H1 (cell line): Measurements from ENCODE around the gene SLC38A8. TPM values are rescaled to one million over a fixed set of nuclear protein-coding genes. Genes with fewer than 3 reads are reported as not detected.

Experiments
- CTCF ChIA-PET: fragments of 300-600 bp; sonication (Branson Sonifier 250); formaldehyde crosslinking; loops from one replicate; lab custom pipeline; 2021; ENCODE audit not compliant: partially characterized antibody; lab: Charles Lee
- POLR2A ChIA-PET: fragments of 300-600 bp; sonication (Branson Sonifier 250); formaldehyde crosslinking; loops from one replicate; lab custom pipeline; 2021; ENCODE audit warnings: inconsistent platforms; ENCODE audit not compliant: partially characterized antibody; lab: Charles Lee
- DNase-seq, 2 experiments: peaks; one replicate each; pipeline versions ENCODE4 v3.0.0 to v3.0.0-alpha.2; 2010 to 2022; ENCODE audit warnings: low spot score in 2 of 2, low read depth in 1 of 2, mixed read lengths in 1 of 2
- FAIRE-seq: peaks from 2 replicates; lab custom pipeline; 2011; peaks lifted over from hg19 to GRCh38; lab: Jason Lieb, UNC
- H2AFZ ChIP-seq: 2 replicates; pipeline ENCODE4 v1.8.1; 2012; ENCODE audit warnings: low read length, inconsistent platforms
- H2AK5ac ChIP-seq: 2 replicates; pipeline ENCODE4 v1.6.1; 2013; ENCODE audit warnings: low read depth, low read length
- H2BK120ac ChIP-seq: replicated peaks from 2 replicates; pipeline ENCODE3; 2013; ENCODE audit warnings: low read depth, low read length, inconsistent platforms
- H2BK12ac ChIP-seq: 2 replicates; pipeline ENCODE4 v1.6.1; 2013; ENCODE audit warnings: low read depth, low read length
- H2BK15ac ChIP-seq: 2 replicates; pipeline ENCODE4 v1.6.1; 2013; ENCODE audit warnings: low read length
- H2BK20ac ChIP-seq: 2 replicates; pipeline ENCODE4 v1.6.1; 2013; ENCODE audit warnings: low read length
- H2BK5ac ChIP-seq: 2 replicates; pipeline ENCODE4 v1.6.1; 2013; ENCODE audit warnings: low read depth, low read length
- H3K14ac ChIP-seq: 2 replicates; pipeline ENCODE4 v1.6.1; 2013; ENCODE audit warnings: inconsistent platforms; ENCODE audit not compliant: insufficient read length
- H3K18ac ChIP-seq: 2 replicates; pipeline ENCODE4 v1.6.1; 2013; ENCODE audit warnings: low read length; ENCODE audit errors: extremely low read depth
- H3K23ac ChIP-seq: 2 replicates; pipeline ENCODE4 v1.6.1; 2013; ENCODE audit warnings: inconsistent platforms; ENCODE audit not compliant: insufficient read length
- H3K23me2 ChIP-seq: 2 replicates; pipeline ENCODE4 v1.6.1; 2013; ENCODE audit warnings: low read depth, low read length
- H3K27ac ChIP-seq: 2 replicates; pipeline ENCODE4 v1.6.1; 2011; ENCODE audit warnings: low read depth, low read length, inconsistent platforms
- H3K27me3 ChIP-seq, 4 experiments: replicated peaks in 1 of 4; 1 replicate in 1 of 4; 2 replicates in 3 of 4; pipeline versions ENCODE4 v1.6.1 to v1.8.1; 2011 to 2013; ENCODE audit warnings: low read length in 3 of 4, mild to moderate bottlenecking in 3 of 4, inconsistent platforms in 2 of 4, mixed read lengths in 2 of 4, moderate library complexity in 1 of 4; ENCODE audit not compliant: control insufficient read depth in 3 of 4, insufficient read depth in 3 of 4; ENCODE audit errors: extremely low read depth in 1 of 4
- H3K36me3 ChIP-seq, 4 experiments: 2 replicates each; pipeline versions ENCODE4 v1.6.1 to v1.8.1; 2011 to 2013; ENCODE audit warnings: mild to moderate bottlenecking in 4 of 4, low read length in 3 of 4, moderate library complexity in 2 of 4, control low read depth in 1 of 4, inconsistent platforms in 1 of 4; ENCODE audit not compliant: insufficient read depth in 4 of 4, control insufficient read depth in 2 of 4
- H3K4ac ChIP-seq: replicated peaks from 2 replicates; pipeline ENCODE3; 2013; ENCODE audit warnings: low read length, low read depth, mixed read lengths, inconsistent platforms; ENCODE audit not compliant: insufficient read length
- H3K4me1 ChIP-seq, 4 experiments: replicated peaks in 1 of 4; 1 replicate in 1 of 4; 2 replicates in 3 of 4; pipeline versions ENCODE4 v1.6.1 to v1.8.1; 2011 to 2013; ENCODE audit warnings: low read length in 3 of 4, inconsistent platforms in 2 of 4, mixed read lengths in 1 of 4; ENCODE audit not compliant: insufficient read depth in 4 of 4, control insufficient read depth in 3 of 4
- H3K4me2 ChIP-seq, 2 experiments: 2 replicates each; pipeline versions ENCODE4 v1.6.1 to v1.8.1; 2011 to 2013; ENCODE audit warnings: low read depth in 2 of 2, low read length in 2 of 2, control low read depth in 1 of 2, inconsistent platforms in 1 of 2, mild to moderate bottlenecking in 1 of 2; ENCODE audit not compliant: insufficient read depth in 1 of 2
- H3K4me3 ChIP-seq, 4 experiments: fragments of 200-600, 300-600 bp in 1 of 4; sonication (generic), shearing (Covaris generic), sonication (Bioruptor Twin) in 1 of 4; 2 replicates each; pipeline versions ENCODE4 v1.5.1 to v1.8.1; 2011 to 2016; ENCODE audit warnings: low read length in 4 of 4, low read depth in 3 of 4, control low read depth in 2 of 4, inconsistent platforms in 2 of 4, mild to moderate bottlenecking in 2 of 4, mixed read lengths in 1 of 4, moderate library complexity in 1 of 4; ENCODE audit not compliant: insufficient read depth in 2 of 4; ENCODE audit errors: extremely low read depth in 1 of 4
- H3K56ac ChIP-seq: replicated peaks from 2 replicates; pipeline ENCODE3; 2013; ENCODE audit warnings: low read depth, mild to moderate bottlenecking, mixed read lengths, low read length, inconsistent platforms; ENCODE audit not compliant: insufficient read length
- H3K79me1 ChIP-seq: 2 replicates; pipeline ENCODE4 v1.6.1; 2013; ENCODE audit warnings: low read depth, low read length, control low read depth
- H3K79me2 ChIP-seq, 2 experiments: 2 replicates each; pipeline versions ENCODE4 v1.6.1 to v1.8.1; 2012 to 2013; ENCODE audit warnings: low read length in 2 of 2, mild to moderate bottlenecking in 2 of 2, inconsistent platforms in 1 of 2; ENCODE audit not compliant: insufficient read depth in 2 of 2, control insufficient read depth in 1 of 2
- H3K9ac ChIP-seq, 4 experiments: replicated peaks in 1 of 4; 1 replicate in 1 of 4; 2 replicates in 3 of 4; pipeline versions ENCODE4 v1.6.1 to v1.8.1; 2011 to 2013; ENCODE audit warnings: low read depth in 3 of 4, low read length in 3 of 4, control low read depth in 2 of 4, mild to moderate bottlenecking in 2 of 4, moderate library complexity in 2 of 4, inconsistent platforms in 1 of 4; ENCODE audit errors: extremely low read depth in 1 of 4
- H3K9me3 ChIP-seq, 2 experiments: 2 replicates each; pipeline versions ENCODE4 v1.6.1 to v1.8.1; 2012 to 2013; ENCODE audit warnings: mild to moderate bottlenecking in 2 of 2, moderate library complexity in 2 of 2, control low read depth in 1 of 2, inconsistent platforms in 1 of 2, low read depth in 1 of 2, low read length in 1 of 2, mixed read lengths in 1 of 2; ENCODE audit not compliant: insufficient read depth in 2 of 2
- H4K20me1 ChIP-seq, 2 experiments: replicated peaks in 1 of 2; 2 replicates each; pipeline versions ENCODE3 to v1.8.1; 2011 to 2013; ENCODE audit warnings: inconsistent platforms in 2 of 2, low read length in 2 of 2, mild to moderate bottlenecking in 1 of 2; ENCODE audit not compliant: insufficient read depth in 2 of 2, control insufficient read depth in 1 of 2
- H4K5ac ChIP-seq: 2 replicates; pipeline ENCODE4 v1.6.1; 2013; ENCODE audit warnings: low read length, low read depth, mixed read lengths, inconsistent platforms; ENCODE audit not compliant: insufficient read length
- H4K8ac ChIP-seq: 2 replicates; pipeline ENCODE4 v1.8.0; 2013; ENCODE audit warnings: mild to moderate bottlenecking, moderate library complexity, low read length, inconsistent platforms; ENCODE audit not compliant: insufficient read depth; ENCODE audit errors: extremely low read depth
- H4K91ac ChIP-seq: replicated peaks from 2 replicates; pipeline ENCODE3; 2013; ENCODE audit warnings: low read length, mixed read lengths, inconsistent platforms; ENCODE audit not compliant: insufficient read length
- CEBPB ChIP-seq: IDR thresholded peaks from 2 replicates; pipeline ENCODE4 v1.6.1; 2012; ENCODE audit warnings: low read depth, low read length
- CTBP2 ChIP-seq: IDR thresholded peaks from 2 replicates; pipeline ENCODE4 v1.7.0; 2011; ENCODE audit warnings: borderline replicate concordance, mild to moderate bottlenecking, moderate library complexity, mixed read lengths, low read length; ENCODE audit not compliant: insufficient read depth, insufficient read length
- EGR1 ChIP-seq: IDR thresholded peaks from 2 replicates; pipeline ENCODE4 v1.6.1; 2011; ENCODE audit warnings: low read depth, low read length, borderline replicate concordance
- HDAC6 ChIP-seq: IDR thresholded peaks from one replicate; pipeline ENCODE4 v1.7.1; 2012; ENCODE audit warnings: low read depth, mild to moderate bottlenecking, inconsistent platforms, low read length, moderate library complexity
- PHF8 ChIP-seq: fragments of 200-600 bp; sonication (generic); conservative IDR thresholded peaks from 2 replicates; pipeline ENCODE4 v1.7.1; 2012; ENCODE audit warnings: low read depth, mild to moderate bottlenecking, inconsistent platforms, low read length, moderate library complexity
- SIN3A ChIP-seq, 2 experiments: IDR thresholded peaks in 1 of 2; conservative IDR thresholded peaks in 1 of 2; 2 replicates each; pipeline ENCODE4 v1.6.1; 2011 to 2012; ENCODE audit warnings: low read length in 2 of 2, improper control_type of control experiment in 1 of 2, low read depth in 1 of 2, mild to moderate bottlenecking in 1 of 2
- YY1 ChIP-seq: IDR thresholded peaks from 2 replicates; pipeline ENCODE4 v1.6.1; 2011; ENCODE audit warnings: low read depth, mild to moderate bottlenecking, low read length
- WGBS, 2 experiments: shearing (Covaris generic) in 1 of 2; methylation state at CpG; one replicate each; pipeline versions ENCODE4 v1.1.6 to v1.1.7; 2013 to 2015; ENCODE audit warnings: low lambda C conversion rate in 2 of 2, mixed read lengths in 2 of 2, inconsistent platforms in 1 of 2, low coverage in 1 of 2, missing lambda C conversion rate in 1 of 2; ENCODE audit not compliant: insufficient replicate concordance in 2 of 2, insufficient coverage in 1 of 2, insufficient read length in 1 of 2; ENCODE audit errors: extremely low coverage in 1 of 2, missing lambda C conversion rate in 1 of 2; 5-methylcytosine and 5-hydroxymethylcytosine counted together
- polyA plus RNA-seq, 7 experiments: library from polyadenylated mRNA; depleted of rRNA in 3 of 7; stranded (reverse) in 5 of 7; unstranded in 2 of 7; fragments of >200 nt in 5 of 7; fragments of 200-250 nt in 2 of 7; gene quantifications; 1 replicate in 5 of 7; 2 replicates in 1 of 7; 4 replicates in 1 of 7; pipeline versions ENCODE4 v1.2.1 to v1.2.3, GENCODE V29; 2011 to 2013; ENCODE audit warnings: missing spikeins in 2 of 7, mixed read lengths in 2 of 7
- total RNA-seq: library from RNA; stranded (reverse); fragmentation: NEBNext Ultra II Directional; extraction: Animal tissue kit (Norgen Biotek cat#: 25700); gene quantifications from 2 replicates; pipeline ENCODE4 v1.2.1, GENCODE V29; 2021
- TF ChIP-seq, protein P1 (sequence below): IDR thresholded peaks from 2 replicates; pipeline ENCODE4 v1.6.1; 2011; ENCODE audit warnings: low read depth, mild to moderate bottlenecking, low read length; ENCODE audit not compliant: insufficient read depth

Gene SLC38A8
- total and polyA plus RNA-seq, 2 of the 8 experiments (the other 6 are each of a cell fraction or from before 2014, with no cell fraction given), result 0.08 TPM; not detected in 1

DNA sequence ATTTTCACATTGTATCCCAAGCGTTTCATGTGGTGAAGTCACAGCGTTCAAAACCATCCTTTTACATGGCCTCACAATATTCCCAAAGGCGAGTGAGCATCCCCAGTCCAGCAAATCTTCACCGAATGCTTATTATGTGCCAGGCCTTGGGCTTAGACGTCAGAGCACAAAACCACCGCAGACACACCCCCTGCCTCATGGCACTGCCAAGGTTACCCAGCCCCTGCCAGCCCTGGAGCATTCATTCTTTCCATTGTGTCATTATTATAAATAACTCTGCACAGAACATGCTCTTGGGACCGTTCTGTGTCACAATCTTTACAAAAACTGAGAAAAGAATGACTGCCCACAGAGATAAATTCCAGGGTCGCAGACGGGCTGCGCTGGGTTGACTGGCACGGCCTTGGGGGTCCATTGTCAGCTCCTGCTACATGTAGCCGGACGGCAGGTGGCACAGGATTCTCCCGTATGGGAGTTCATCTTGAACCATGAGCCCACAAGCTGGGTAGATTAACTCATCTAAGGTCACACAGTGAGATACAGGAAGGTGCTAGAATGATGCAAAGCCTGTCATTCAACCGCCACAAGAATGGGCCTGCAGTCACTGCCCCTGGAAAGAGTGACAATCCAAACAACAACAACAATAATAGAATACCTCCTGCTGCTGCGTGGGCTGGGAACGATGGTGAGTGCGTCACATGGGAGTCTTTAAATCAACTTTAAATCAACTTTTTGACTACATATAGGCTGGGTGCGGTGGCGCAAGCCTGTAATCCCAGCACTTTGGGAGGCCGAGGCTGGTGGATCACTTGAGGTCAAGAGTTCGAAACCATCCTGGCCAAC lies 79.1 kb downstream of the SLC38A8 start:
- no peak for FAIRE-seq
- no peaks in the 10 kb centered on the region for H3K27me3 ChIP-seq

More for the DNA sequence above, 79.1 kb downstream of the SLC38A8 start:
- no peak overlapping the region for H4K8ac ChIP-seq
- H2BK5ac ChIP-seq, result no peak overlapping the region
- CTCF ChIA-PET, result interaction anchor here (0.6 to 16.0 kb wide), 7 partner anchors 8 to 149 kb away, joined by 3 to 366 read pairs (median 8); partner anchors contain the start of gene SLC38A8
- H3K4me1 ChIP-seq, result no peaks in the 10 kb centered on the region; a peak in 1 of 7 replicates
- H3K23me2 ChIP-seq, result peaks cover 6% of the 10 kb centered on the region; the same call in 1 of the 2 replicates
- no peak overlapping the region for H3K27ac ChIP-seq
- no peak overlapping the region for H2BK12ac ChIP-seq
- WGBS, 2 experiments, result 90% methylated on average over 22 of the region's 22 CpGs; no CpG with 5 or more reads in 1 of the 2 experiments
- H3K4me3 ChIP-seq, result no peak overlapping the region
- H2AK5ac ChIP-seq, result no peak overlapping the region
- H3K4ac ChIP-seq, result no peak overlapping the region
- peaks cover 0 to 3% of the 10 kb centered on the region in 2 experiments for H4K20me1 ChIP-seq
- no peaks in the 10 kb centered on the region for H3K36me3 ChIP-seq
- POLR2A ChIA-PET, result no interaction called here
- no peak overlapping the region for H3K18ac ChIP-seq
- H3K4me2 ChIP-seq, result no peak overlapping the region
- no peak overlapping the region for H3K9ac ChIP-seq
- H2AFZ ChIP-seq, result no peak overlapping the region
- no peaks in the 10 kb centered on the region for H3K9me3 ChIP-seq
- no peak overlapping the region for H4K5ac ChIP-seq
- no peak overlapping the region for H3K23ac ChIP-seq
- DNase-seq, result no peak
- no peak overlapping the region for H2BK20ac ChIP-seq
- no peak overlapping the region for H4K91ac ChIP-seq
- no peaks in the 10 kb centered on the region for H3K79me2 ChIP-seq
- no peak overlapping the region for H2BK120ac ChIP-seq
- no peaks in the 10 kb centered on the region for H3K79me1 ChIP-seq
- H2BK15ac ChIP-seq, result no peak overlapping the region
- H3K56ac ChIP-seq, result no peak overlapping the region
- H3K14ac ChIP-seq, result no peak overlapping the region
- no peak for TF ChIP-seq SIN3A (conservative IDR thresholded peaks at IDR 0.05 in 1 of 2, IDR thresholded peaks at IDR 0.05 in 1 of 2; ENCODE audit: low read depth in 1 of 2, low read length in 2 of 2)
- TF ChIP-seq, protein P1, sequence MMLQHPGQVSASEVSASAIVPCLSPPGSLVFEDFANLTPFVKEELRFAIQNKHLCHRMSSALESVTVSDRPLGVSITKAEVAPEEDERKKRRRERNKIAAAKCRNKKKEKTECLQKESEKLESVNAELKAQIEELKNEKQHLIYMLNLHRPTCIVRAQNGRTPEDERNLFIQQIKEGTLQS, result no peak
- TF ChIP-seq EGR1, result no peak
- TF ChIP-seq CTBP2, result no peak
- no peak for TF ChIP-seq PHF8
- no peak for TF ChIP-seq CEBPB
- TF ChIP-seq YY1, result no peak
- TF ChIP-seq HDAC6, result no peak
